Fibroblast of skin of back (primary cell): ENCODE results near the gene IFI30.

Source experiments
- DNase-seq: peaks from one replicate; pipeline ENCODE4 v3.0.0-alpha.2; 2013

The IFI30 gene

DNA sequence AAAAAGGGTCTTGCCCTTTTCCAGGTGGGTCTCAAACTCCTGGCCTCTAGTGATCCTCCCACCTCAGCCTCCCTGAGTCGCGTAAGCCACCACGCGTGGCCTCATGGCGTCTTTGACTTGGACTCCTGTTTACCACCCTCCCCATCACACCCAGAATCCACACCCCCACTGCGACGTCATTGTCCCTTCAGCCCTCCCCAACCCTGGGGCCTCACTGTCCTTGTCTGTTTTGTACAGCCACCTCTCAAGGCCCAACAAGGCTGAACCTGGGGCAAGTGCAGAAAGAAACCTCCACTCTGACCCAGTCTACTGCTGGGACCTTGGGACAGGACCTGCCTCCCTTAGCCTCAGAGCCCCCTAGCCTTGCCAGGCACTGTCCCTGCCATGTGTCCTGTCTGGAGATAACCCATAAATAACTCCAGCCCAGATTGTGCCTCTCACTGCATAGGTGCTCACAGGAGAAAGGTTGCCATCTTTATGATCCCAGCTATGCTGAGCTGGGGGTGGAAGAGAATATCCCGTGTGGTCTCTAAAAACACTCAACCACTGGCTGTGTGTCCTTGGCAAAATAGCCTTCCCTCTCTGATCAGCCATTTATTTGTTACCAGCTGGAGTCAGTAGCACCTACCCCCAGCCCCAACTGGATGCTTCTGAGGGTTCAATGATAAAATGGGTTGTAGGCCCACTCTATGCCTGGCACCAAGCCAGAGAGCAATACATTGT lies 1.8 kb upstream of the IFI30 start:
- DNase-seq: no peak

DNA sequence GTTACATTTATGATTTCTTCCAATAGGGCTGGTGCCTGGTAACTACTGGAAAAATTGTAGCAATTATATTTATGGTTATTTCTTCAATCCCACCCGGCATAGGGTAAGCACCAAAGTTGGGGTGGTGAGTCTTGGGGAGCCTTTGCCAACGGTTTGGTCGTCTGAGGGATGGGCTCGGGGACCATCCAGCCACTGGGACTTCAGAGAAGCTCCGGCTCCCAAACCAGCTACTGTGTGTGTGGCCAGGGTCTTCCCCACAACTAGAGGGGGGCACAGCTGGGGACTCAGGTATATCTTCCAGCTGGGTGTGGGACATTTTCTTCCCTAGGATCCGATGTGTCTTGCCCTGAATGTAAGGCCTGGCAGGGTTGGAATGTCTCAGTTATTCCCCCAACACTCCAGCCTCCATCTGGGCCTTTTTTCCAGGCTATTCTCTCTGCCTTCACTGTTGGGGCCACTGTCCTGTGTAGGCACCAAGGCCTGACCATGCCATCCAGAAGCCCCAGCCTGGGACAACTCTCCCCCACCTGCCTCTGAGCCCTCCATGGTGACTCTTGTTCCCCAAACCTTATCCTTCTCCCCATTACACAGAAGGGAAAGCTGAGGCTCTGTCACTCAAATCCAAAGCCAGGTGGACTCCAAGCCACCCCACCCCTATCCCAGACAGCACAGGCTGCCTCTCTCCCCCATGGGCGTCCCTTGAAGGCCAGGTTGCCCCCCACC lies 1.1 kb upstream of the IFI30 start:
- DNase-seq: no peak

DNA sequence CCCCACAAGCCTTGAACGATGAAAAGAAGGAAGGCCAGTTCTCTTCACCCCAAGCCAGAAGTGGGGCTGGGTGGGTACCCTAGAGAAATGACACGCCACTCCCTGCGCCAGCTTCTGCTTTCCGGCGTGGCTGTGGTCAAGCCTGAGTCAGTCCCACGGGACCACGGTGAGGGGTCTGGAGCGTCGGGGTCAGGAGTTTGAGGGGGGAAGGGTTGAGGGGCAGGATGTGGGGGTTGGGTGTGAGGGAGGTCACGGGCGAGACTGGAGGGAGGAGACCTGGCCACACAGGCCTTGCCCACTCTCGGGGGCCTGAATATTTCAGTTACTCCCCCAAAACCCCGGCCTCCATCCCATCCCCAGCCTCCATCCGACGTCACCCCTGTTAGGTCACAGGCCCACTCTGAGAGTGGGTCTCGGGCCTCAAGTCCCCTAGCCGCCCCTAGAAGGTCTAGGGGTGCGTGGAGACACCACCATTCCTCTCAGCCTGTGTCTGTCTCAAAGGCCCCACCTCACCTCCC lies 500 bp upstream of the IFI30 start:
- peak; percentile 58 for DNase-seq

DNA sequence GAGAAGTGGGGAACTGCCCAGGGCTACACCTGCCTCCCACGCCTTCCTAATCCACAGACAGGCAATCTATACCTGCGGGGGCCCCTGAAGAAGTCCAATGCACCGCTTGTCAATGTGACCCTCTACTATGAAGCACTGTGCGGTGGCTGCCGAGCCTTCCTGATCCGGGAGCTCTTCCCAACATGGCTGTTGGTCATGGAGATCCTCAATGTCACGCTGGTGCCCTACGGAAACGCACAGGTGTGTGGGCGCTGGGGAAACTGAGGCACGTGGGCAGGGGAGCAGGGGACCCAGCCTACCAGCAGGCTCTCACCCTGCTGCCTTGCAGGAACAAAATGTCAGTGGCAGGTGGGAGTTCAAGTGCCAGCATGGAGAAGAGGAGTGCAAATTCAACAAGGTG lies 1.4 kb downstream of the IFI30 start:
- DNase-seq: no peak

DNA sequence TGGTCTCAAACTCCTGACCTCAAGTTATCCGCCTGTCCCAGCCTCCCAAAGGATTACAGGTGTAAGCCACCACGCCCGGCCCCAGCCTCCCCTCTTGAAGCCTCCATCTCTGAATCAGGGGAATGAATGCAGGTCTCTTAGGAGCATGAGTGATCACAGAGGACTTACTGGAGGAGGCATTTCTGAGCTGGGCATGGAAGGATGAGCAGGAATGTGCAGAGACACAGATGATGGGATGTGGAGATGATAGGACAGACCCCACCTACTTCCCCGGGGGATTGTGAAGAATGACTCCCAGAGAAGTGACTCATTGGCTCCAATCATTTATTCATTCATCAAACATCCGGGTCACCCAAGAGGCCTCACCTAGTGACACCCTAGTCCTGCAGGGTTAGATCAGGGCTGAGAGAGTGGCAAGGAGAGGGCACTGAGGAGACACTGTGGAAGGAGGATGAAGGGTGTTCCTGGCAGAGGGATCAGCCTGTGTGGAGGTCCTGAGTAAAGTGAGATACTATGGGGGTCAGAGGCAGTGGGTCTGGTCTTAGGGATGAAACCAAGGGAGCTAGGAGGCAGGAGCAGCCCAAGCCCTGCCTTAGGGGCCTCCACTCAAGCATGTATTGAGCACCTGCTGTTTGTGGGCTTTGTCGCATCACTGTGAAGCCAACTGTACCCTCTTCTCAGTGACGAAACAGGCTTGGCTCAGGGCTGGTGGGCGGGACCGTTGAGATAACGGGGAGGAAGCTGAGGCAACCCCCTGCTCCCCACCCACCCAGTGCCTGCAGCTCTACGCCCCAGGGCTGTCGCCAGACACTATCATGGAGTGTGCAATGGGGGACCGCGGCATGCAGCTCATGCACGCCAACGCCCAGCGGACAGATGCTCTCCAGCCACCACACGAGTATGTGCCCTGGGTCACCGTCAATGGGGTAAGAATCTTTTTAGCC lies 3.0 kb downstream of the IFI30 start:
- no peak for DNase-seq

DNA sequence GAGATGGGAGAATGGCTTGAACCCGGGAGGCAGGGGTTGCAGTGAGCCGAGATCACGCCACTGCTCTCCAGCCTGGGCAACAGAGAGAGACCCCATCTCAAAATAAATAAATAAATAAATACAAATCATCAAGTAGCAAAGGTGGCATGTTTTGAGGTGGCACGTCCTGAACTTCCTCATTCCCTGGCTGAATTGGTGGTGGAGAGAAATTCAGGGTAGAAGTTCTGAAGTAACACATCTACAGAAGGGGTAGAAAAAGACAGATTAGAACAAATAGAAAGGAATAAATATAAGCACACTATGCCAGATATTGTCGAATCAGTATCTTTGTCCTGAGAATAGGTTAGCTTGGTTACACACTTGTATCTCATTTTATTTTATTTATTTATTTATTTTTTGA lies 6.3 kb downstream of the IFI30 start:
- DNase-seq: no peak

DNA sequence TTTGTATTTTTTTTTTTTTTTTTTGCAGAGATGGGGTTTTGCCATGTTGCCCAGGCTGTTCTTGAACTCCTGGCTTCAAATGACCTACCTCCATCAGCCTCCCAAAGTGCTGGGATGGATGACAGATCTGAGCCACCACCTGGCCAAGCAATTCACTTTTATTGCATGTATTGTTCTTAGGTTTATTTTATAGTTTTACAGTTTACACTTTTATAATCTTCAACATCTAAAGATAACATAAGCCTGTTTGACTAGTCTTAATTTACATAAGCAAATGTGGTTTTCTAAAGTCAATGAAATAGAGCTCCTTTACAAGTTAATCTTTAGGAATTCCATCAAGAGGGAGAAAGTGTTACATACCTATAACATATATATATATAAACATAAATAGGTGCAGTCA lies 9.9 kb downstream of the IFI30 start:
- DNase-seq: no peak

DNA sequence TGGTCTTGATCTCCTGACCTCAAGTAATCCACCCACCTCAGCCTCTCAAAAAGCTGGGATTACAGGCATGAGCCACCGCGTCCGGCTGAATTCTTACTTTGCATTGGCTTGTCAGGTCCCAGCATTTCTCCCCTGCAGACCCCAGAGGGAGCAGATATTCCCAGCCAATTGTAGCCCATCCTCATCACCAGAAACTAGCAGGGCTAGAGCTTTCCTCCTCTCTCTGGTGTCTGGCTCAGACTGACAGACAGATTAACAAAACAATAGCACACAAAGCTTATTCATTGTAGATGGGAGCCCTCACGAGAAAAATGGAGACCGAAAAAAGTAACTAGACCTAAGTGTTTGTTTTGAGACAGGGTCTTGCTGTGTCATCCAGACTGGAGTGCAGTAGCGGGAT lies 11.9 kb downstream of the IFI30 start:
- no peak for DNase-seq

DNA sequence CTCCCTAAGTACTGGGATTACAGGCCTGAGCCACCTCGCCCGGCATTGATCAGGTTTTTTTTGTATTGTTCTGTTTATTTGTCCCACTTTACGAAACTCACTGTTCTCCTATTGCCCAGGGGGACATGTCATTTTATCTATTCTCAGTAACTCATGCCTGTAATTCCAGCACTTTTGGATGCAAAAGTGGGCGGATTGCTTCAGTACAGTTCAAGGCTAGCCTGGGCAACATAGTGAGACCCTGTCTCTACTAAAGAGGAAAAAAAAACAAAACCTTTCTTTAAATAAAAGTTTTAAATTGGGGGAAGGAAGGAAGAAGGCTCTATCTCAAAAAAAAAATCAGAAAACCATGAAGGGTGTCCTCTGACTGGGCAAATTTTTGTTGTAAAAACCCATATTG lies 16.7 kb downstream of the IFI30 start:
- no peak for DNase-seq

DNA sequence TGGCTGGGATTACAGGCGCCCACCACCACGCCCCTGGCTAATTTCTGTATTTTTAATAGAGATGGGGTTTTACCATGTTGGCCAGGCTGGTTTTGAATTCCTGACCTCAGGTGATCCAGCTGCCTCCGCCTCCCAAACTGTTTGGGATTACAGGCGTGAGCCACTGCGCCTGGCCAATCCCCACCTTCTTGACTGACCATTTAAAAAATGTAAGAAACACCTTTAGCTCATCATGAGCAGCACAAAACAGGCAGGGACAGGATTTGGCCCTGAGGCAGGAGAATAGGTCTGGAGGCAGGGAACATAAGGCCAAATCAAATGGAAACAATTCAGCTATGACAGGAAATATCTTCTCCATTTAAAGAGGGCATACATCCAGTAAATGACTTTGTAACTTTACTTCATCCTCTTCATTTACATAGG lies 18.0 kb downstream of the IFI30 start:
- DNase-seq: no peak

DNA sequence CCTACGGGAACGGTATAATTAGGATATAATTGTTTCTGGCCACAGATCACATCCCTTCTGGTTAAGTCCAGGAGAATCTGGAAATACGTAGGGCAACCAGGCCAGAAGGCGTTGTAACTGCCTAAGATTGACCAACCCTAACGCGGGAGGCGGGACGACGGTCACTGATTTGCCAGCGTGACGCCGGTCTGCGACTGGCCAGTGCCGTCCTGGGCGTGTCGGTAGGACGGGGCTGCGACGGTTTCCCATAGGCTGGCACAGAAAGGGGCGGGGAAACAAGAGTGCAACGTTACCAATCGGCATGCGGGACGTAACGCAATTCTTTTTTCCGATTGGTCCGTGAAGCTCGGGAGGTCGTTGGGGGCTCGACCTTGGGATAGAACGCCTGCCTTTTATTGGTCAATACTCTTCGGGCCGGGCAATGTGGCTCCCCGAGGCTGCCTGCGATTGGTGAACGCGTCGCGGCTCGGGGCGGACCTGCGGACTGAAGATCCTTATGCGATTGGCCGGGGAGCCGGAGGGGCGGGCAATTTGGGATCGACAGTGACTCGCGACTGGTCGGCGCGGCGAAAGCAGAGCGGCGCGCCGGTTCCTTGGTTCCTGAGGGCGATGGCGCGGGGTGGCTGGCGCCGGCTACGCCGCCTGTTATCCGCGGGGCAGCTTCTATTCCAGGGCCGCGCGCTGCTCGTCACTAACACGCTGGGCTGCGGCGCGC lies 19.2 kb downstream of the IFI30 start, which contains the start of gene MPV17L2:
MPV17L2 (plus strand) TSS at position 546 of the 715 bp plus-strand sequence; CDS start at position 610, 64 bp downstream.
- peak; percentile 100 for DNase-seq

DNA sequence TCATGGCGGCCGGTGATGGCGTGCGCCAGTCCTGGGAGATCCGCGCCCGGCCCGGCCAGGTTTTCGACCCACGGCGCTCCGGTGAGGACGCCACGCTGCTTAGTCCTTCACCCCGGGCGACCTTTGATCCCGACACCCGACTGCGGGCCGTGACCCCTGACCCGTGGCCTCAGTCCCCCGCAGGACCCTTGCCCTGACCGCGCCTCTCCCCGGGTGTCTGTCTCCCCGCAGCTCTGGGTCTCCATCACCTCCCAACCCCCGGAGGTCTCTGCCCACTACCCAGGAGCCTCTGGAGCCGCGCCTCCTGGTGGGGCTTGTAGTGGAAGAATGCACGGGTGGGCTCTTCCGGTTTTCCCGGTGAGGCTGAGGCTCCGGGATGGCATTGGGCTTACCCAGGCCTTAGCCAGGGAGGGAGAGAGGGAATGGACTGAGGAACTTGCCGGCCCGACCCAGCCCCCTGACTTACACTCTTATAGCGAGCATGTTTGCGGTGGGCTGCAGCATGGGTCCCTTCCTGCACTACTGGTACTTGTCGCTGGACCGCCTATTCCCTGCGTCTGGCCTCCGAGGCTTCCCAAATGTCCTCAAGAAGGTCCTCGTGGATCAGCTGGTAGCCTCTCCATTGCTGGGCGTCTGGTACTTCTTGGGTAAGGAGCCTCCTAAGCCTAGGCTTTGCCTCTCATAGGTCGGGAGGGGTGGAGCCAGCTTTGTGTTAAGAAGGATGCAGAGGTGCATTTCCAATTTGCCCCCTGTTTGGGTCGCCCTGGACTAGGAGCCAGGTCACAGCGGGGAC lies 20.0 kb downstream of the IFI30 start:
- DNase-seq: no peak

DNA sequence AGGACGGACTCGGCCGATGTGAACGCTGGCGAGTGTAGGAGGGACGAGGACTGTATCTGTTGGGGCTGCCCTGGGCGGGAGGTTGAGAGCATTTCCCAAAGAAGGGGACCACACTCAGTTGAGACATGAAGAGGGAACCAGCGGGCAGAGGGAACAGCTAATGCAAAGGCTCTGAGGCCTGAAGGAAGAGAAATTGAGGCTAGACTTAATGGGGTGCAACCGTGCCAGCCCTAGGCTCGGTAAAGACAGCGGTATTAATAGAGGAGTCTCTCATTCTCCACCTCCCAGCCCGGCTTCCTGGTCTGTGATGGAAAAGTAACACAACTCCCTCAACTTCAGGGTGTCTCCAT lies 20.5 kb downstream of the IFI30 start:
- no peak for DNase-seq

DNA sequence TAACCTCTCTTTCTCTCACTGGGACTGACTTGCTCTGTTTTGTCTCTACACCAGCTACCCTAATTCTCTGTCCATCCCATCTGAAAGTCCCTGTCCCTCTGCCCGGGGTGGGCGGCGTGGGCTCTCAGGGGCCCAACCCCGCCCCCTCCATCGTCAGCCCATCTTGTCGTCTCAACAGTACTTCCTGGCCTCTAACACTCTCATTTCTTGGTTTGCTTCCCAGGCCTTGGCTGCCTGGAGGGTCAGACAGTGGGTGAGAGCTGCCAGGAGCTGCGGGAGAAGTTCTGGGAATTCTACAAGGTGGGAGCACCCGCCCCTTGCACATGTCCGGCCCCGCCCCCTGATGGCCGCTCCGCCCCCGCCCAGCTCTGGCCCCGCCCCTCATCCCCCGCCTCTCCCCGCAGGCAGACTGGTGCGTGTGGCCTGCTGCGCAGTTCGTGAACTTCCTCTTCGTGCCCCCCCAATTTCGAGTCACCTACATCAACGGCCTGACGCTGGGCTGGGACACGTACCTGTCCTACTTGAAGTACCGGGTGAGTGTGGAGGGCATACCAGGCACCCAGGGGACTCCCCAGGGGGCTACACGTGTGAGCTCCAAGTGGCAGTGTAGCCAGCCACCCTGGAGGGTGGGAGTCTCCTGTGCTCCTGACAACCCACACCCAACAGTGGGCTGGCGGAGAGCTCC lies 21.1 kb downstream of the IFI30 start:
- no peak for DNase-seq

DNA sequence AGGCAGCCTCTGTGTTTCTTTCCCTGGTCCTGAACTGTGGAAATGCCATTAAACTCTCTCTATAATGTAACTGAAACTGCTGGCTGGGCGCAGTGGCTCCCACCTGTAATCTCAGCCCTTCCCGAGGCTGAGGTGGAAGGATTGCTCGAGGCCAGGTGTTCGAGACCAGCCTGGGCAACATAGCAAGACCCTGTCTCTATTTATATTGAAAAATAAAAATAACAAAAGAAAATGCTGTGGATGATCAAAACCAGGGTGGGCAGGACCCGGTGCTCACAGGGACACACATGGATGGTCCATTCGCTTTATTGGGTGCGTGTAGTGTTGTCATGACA lies 22.9 kb downstream of the IFI30 start:
- no peak for DNase-seq

DNA sequence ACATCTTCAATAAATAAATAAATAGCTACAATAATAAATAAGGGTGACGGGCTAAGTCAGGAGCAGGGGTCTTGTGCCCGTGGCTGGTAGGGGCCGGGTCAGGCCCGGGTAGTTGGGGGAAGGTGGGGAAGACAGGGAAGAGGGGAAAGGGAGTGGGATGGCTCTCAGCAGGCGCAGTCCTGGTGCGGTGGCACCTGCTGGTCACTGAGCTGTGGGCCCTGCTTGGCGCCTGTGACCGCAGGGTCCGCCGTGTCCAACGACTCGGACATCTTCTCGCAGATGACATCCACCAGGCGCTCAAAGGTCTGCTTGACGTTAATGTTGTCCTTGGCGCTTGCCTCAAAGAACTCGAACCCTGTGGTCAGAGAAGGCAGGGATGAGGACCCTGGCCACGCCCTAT lies 23.7 kb downstream of the IFI30 start:
- DNase-seq: no peak

DNA sequence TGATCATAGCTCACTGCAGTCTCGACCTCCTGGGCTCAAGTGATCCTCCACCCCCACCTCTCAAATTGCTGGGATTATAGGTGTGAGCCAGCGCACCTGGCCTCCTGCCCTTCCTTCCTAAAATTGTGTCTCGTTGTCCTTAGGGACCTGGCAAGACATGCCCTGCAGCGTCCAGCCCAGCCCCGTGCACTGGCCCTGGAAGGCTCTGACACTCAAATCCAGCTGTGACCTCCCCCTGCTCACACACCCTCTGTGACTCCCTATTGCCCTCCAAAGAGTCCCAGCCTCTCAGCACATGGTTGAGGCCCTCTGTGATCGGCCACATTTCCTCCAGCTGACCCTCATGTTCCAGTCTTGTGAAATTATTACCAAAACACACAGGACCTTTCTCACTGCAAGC lies 24.3 kb downstream of the IFI30 start:
- no peak for DNase-seq

DNA sequence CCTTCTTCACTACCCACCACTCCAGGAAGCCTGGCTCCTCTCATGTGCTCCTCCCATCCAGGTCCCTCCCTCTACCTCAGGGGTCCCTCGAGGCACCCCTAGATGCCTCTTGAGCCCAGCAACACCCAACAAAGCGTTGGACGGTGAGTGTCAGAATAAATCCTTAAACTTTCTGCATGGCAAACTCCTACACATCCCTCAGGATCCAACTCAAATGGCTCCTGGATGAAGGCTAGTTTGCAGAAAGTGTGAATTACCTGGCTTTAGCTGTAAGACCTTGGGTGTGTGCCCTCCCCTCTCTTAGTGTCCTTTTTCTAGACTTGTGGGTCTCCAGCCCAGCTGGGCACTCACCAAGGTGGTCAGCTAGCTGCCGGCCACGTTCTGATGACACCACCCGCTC lies 24.8 kb downstream of the IFI30 start:
- no peak for DNase-seq

DNA sequence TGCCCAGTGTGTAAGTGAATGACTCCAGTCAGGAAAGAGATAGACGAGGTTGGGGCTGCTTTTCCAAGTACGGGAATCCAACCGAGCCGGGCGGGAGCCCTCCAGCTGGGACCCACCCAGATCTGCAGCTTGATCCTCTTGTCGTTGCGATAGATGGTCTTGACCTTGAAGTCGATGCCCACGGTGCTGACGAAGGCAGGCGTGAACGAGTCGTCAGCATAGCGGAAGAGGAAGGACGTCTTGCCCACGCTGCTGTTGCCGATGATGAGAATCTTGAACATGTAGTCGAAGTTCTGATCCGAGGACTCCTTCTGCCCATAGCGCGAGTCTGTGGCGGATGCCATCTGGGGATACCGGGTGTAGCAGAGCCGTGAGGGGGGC lies 28.8 kb downstream of the IFI30 start:
- no peak for DNase-seq

DNA sequence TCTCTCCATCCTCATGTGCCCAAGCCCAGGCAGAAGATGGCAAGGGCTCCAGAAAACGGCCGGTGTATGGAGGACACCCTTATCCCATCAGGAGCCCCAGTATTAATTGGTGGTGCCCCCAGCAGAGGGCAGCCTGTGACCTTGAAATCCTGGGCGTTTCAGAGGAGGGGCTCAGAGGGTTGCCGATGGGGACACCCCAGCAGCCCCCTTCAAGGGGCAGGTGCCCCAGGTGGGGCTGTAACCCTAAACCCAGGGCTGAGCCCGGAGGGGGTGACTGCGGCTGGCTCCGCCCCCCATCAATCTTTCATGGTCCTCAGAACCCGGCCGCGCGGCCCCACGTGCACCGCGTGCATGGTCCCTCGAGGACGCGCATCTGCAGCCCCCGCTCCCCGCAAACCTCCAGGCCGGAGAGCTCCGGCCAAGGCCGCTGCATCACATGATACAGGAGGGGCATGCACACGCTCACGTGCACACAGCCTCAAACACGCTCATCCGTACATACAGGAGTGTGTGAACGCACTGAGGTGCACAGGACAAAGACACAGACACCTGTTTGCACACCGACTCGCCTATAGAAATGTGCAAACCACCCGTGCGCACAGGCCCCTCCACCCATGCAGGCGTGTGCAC lies 29.3 kb downstream of the IFI30 start:
- DNase-seq: no peak
